IPS-20b (cell line): ENCODE data around the gene MTHFSD.

Experiments used
- H3K27ac ChIP-seq: one replicate; pipeline ENCODE4 v1.5.1; 2013; ENCODE audit warnings: low read length
- H3K27me3 ChIP-seq: 2 replicates; pipeline ENCODE4 v1.6.1; 2013; ENCODE audit warnings: mild to moderate bottlenecking, low read length, inconsistent platforms; ENCODE audit not compliant: insufficient read depth
- H3K36me3 ChIP-seq: 2 replicates; pipeline ENCODE4 v1.6.1; 2013; ENCODE audit warnings: low read depth, mild to moderate bottlenecking, inconsistent platforms, low read length, moderate library complexity; ENCODE audit not compliant: insufficient read depth
- H3K4me1 ChIP-seq: 2 replicates; pipeline ENCODE4 v1.6.1; 2013; ENCODE audit warnings: mild to moderate bottlenecking, control low read depth, inconsistent platforms, low read length, moderate library complexity; ENCODE audit not compliant: insufficient read depth
- H3K4me3 ChIP-seq: 2 replicates; pipeline ENCODE4 v1.5.1; 2013; ENCODE audit warnings: mild to moderate bottlenecking, low read length, inconsistent platforms
- H3K9ac ChIP-seq: 2 replicates; pipeline ENCODE4 v1.6.1; 2013; ENCODE audit warnings: low read depth, mild to moderate bottlenecking, inconsistent platforms, low read length, moderate library complexity
- H3K9me3 ChIP-seq: 2 replicates; pipeline ENCODE4 v1.6.1; 2013; ENCODE audit warnings: mild to moderate bottlenecking, low read depth, low read length, inconsistent platforms; ENCODE audit not compliant: insufficient read depth

The MTHFSD gene

DNA sequence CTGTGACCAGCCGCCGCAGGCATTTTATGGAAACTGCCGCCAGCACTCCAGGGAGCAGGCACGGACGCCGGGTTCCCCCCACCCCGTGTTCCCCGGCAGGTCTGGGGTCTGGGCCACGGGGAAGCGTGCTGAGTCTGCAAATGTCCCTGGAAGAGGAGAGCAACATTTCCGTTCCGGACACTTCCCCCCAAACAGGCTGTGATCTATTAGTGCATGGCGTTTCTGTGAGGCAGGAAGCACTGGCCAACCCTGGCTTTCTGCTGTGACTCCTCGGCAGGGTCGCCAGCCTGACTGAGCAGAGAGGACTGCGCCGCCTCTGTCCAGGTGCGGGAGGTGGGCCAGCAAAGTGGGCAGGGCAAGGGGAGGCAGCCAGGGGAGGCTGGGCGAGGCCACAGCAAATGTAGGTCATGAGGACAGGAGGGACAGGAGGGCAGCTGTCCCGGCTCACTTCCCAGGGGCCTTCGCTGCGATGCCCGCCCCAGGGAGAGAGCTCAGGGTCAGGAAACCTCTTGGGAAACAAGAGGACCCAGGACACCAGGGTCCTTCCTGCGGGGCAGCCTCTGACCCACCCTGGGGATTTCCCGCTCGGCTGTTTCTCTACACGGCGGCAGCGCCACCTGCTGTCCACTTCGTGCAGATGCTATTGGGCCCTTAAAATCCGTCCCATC is 35.3 kb downstream of the MTHFSD start:
- Histone ChIP-seq H3K4me3 (no peak overlapping the region), H3K36me3 (no peaks in the 10 kb centered on the region), H3K27me3 (peaks cover 71% of the 10 kb centered on the region), H3K27ac (no peak overlapping the region), H3K9ac (no peak overlapping the region), H3K9me3 (no peaks in the 10 kb centered on the region; the same call in 1 of the 2 replicates), H3K4me1 (peaks cover 6% of the 10 kb centered on the region; the same call in 1 of the 2 replicates)

DNA sequence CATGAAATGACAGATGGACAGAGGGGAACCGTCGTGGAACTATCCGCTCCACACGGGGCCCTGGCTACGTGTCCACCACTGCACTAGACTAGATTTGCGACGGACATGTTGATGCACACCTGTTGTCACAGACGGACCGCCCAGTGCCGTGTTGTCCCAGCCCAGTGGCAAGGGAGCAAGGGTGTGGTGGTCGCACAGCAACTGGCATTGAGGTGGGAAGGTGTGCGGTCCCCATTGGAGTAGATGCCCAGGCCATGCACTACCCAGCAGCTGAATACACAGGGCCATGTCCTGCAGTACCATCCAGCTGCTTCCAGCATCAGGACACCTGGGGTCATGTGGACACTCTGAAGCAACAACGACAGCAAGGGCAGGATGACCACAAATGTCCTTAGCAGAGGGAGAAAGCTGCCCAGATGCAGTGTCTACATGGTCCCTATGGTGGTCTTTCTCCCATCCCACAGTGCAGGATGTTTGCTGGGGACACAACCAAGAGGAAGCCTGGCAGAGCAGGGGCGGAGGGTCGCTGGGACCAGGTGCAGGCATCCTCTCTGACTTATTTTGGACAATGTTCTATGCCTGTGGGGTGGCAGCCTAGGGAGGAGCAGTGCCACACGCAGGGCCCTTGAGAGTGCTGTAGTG is 35.9 kb downstream of the MTHFSD start:
- Histone ChIP-seq H3K27ac (no peak overlapping the region), H3K4me3 (no peak overlapping the region), H3K9me3 (no peaks in the 10 kb centered on the region; the same call in 1 of the 2 replicates), H3K27me3 (peaks cover 77% of the 10 kb centered on the region), H3K4me1 (peaks cover 6% of the 10 kb centered on the region; the same call in 1 of the 2 replicates), H3K36me3 (no peaks in the 10 kb centered on the region), H3K9ac (no peak overlapping the region)

- Histone ChIP-seq H3K9me3 (peaks cover 4% of the 10 kb centered on the region; the same call in 1 of the 2 replicates), H3K4me1 (peaks cover 6% of the 10 kb centered on the region; the same call in 1 of the 2 replicates), H3K4me3 (no peak overlapping the region), H3K27ac (no peak overlapping the region), H3K9ac (no peak overlapping the region), H3K27me3 (peaks cover 91% of the 10 kb centered on the region), H3K36me3 (no peaks in the 10 kb centered on the region)
Observed at GRCh38 chr16:86517652-86518258, 37.3 kb downstream of the MTHFSD start.

- H3K9ac ChIP-seq, result no peak overlapping the region
- no peak overlapping the region for H3K4me3 ChIP-seq
- no peaks in the 10 kb centered on the region for H3K36me3 ChIP-seq
- H3K27me3 ChIP-seq, result peaks cover 98% of the 10 kb centered on the region
- H3K9me3 ChIP-seq, result peaks cover 5% of the 10 kb centered on the region; the same call in 1 of the 2 replicates
- H3K4me1 ChIP-seq, result peaks cover 6% of the 10 kb centered on the region; the same call in 1 of the 2 replicates
- no peak overlapping the region for H3K27ac ChIP-seq
Observed at GRCh38 chr16:86517033-86517432, 38.0 kb downstream of the MTHFSD start.

DNA sequence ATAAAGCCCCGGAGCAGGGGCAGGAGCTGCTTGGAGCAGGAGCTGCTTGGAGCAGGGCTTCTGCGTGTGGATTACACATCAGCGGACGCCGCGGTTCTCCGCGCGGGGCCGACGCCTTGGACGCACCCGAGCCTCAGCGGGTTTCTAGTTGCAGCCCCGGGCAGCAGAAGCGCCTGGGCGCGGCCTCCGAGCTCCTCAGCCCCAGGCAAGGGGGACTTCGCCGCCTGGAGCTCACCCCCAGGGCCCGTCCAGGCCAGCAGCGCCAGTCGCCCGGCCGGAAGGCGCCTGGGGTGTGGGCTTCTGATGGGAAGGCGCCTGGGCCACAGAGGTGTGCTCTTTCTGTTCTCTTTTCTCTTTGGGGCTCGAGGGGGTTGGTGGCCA is 38.4 kb downstream of the MTHFSD start:
- Histone ChIP-seq H3K9me3 (peaks cover 5% of the 10 kb centered on the region; the same call in 1 of the 2 replicates), H3K27me3 (peaks cover 99% of the 10 kb centered on the region), H3K4me3 (no peak overlapping the region), H3K9ac (no peak overlapping the region), H3K27ac (no peak overlapping the region), H3K4me1 (peaks cover 6% of the 10 kb centered on the region; the same call in 1 of the 2 replicates), H3K36me3 (no peaks in the 10 kb centered on the region)

GRCh38 chr16:86515777-86516622 is 39.0 kb downstream of the MTHFSD start:
- Histone ChIP-seq H3K27ac (no peak overlapping the region), H3K9ac (no peak overlapping the region), H3K27me3 (peaks cover 99% of the 10 kb centered on the region), H3K36me3 (no peaks in the 10 kb centered on the region), H3K4me1 (peaks cover 6% of the 10 kb centered on the region; the same call in 1 of the 2 replicates), H3K9me3 (peaks cover 5% of the 10 kb centered on the region; the same call in 1 of the 2 replicates), H3K4me3 (peak overlapping the region; percentile 14; the same call in 1 of the 2 replicates)

DNA sequence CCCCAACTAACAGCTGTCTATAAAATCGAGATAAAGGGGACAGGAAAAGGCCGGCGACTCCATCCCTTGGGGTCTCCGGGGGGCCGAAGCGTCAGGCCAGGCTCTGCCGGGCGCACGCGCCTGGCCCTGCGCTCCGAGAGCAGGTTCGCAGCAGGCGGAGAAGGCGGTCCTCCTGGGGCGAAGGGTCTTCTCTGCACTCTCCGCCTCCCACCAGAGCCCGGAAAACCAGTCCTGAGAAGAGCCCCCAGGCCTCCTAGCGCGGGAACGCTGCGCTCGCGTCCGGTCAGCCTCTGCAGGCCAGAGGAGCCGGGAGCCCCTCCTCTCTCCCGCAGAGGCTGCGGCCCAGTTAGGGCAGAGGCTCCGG is 39.6 kb downstream of the MTHFSD start:
- no peak overlapping the region for H3K27ac ChIP-seq
- no peak overlapping the region for H3K9ac ChIP-seq
- H3K4me3 ChIP-seq, result peak overlapping the region; percentile 14; the same call in 1 of the 2 replicates
- H3K4me1 ChIP-seq, result peaks cover 6% of the 10 kb centered on the region; the same call in 1 of the 2 replicates
- peaks cover 99% of the 10 kb centered on the region for H3K27me3 ChIP-seq
- no peaks in the 10 kb centered on the region for H3K36me3 ChIP-seq
- H3K9me3 ChIP-seq, result peaks cover 5% of the 10 kb centered on the region; the same call in 1 of the 2 replicates

- Histone ChIP-seq H3K36me3 (no peaks in the 10 kb centered on the region), H3K27ac (no peak overlapping the region), H3K9me3 (peaks cover 5% of the 10 kb centered on the region; the same call in 1 of the 2 replicates), H3K27me3 (peaks cover 100% of the 10 kb centered on the region), H3K4me1 (peaks cover 6% of the 10 kb centered on the region; the same call in 1 of the 2 replicates), H3K4me3 (no peak overlapping the region), H3K9ac (no peak overlapping the region)
Observed at GRCh38 chr16:86514481-86515376, 40.3 kb downstream of the MTHFSD start.

DNA sequence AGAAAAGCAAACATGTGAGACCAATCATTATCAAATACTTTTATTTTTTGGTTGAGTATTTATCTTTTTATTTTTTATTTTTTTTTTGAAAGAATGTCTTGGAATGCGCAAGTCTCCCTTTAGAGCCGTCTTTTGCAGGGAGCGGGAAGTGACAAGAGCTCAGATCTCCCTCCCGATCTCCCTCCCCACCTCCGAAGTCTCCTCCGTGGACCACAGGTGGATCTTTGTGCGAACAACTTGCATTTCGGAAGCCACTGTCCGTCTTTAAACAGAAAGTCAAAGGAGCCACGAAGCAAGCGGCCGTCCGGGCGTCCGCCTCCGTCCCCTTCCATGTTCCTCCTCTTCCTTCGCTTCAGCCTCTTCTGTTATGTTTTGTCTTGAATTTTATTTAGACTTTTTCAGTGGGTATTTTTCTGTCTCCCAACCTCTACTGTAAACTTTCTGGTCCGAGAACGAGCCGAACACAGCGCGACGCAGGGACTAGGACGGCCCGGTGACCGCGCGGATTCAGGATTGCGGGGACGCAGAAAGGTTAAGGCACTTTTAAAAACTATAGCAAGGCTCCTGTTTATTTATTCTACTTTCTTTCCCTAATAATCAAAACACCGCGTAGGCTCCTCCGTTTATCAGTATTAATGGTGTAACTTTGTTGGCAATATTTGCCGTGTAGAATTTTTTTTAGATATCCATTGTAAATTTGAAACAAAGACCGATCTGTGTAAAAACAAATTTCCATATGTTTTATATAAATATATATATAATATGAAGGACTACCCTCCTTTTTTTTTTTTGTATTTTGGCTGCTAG is 41.4 kb downstream of the MTHFSD start:
- Histone ChIP-seq H3K9ac (no peak overlapping the region), H3K27ac (no peak overlapping the region), H3K4me3 (no peak overlapping the region), H3K9me3 (peaks cover 5% of the 10 kb centered on the region; the same call in 1 of the 2 replicates), H3K4me1 (peaks cover 6% of the 10 kb centered on the region; the same call in 1 of the 2 replicates), H3K27me3 (peaks cover 100% of the 10 kb centered on the region), H3K36me3 (no peaks in the 10 kb centered on the region)
